Glutamatergic neuron (in vitro differentiated cells): ENCODE results near the gene NXPH4. TPM values are rescaled to one million over a fixed set of nuclear protein-coding genes. Genes with fewer than 3 reads are reported as not detected.

ENCODE experiments used
- DNase-seq: peaks from one replicate; pipeline ENCODE4 v3.0.0; 2022
- H3K27ac Mint-ChIP-seq: one replicate; pipeline ENCODE4 v1.8.0; 2020; ENCODE audit warnings: mild to moderate bottlenecking, mixed read lengths, inconsistent platforms; ENCODE audit not compliant: unreplicated experiment
- H3K27me3 Mint-ChIP-seq: one replicate; pipeline ENCODE4 v1.8.0; 2020; ENCODE audit warnings: mild to moderate bottlenecking, moderate library complexity, mixed read lengths, inconsistent platforms; ENCODE audit not compliant: unreplicated experiment
- H3K36me3 Mint-ChIP-seq: one replicate; pipeline ENCODE4 v1.8.0; 2020; ENCODE audit warnings: mild to moderate bottlenecking, mixed read lengths, inconsistent platforms; ENCODE audit not compliant: unreplicated experiment
- H3K4me1 Mint-ChIP-seq: one replicate; pipeline ENCODE4 v1.8.0; 2020; ENCODE audit warnings: mild to moderate bottlenecking, low read depth, mixed read lengths, inconsistent platforms; ENCODE audit not compliant: unreplicated experiment
- H3K4me3 Mint-ChIP-seq: one replicate; pipeline ENCODE4 v1.8.0; 2020; ENCODE audit warnings: mild to moderate bottlenecking, mixed read lengths, inconsistent platforms; ENCODE audit not compliant: unreplicated experiment
- H3K9me3 Mint-ChIP-seq: one replicate; pipeline ENCODE4 v1.8.0; 2020; ENCODE audit warnings: mild to moderate bottlenecking, moderate library complexity, mixed read lengths, inconsistent platforms; ENCODE audit not compliant: unreplicated experiment
- CTCF ChIP-seq: fragments of 200-600 bp; sonication (generic); IDR thresholded peaks from one replicate; pipeline ENCODE4 v1.5.0; 2021; ENCODE audit not compliant: partially characterized antibody, unreplicated experiment
- total RNA-seq: library from RNA; stranded (reverse); fragmentation: NEBNext Ultra II Directional; extraction: Animal tissue kit (Norgen Biotek cat#: 25700); gene quantifications from one replicate; pipeline ENCODE4 v1.2.1, GENCODE V29; 2021; ENCODE audit not compliant: unreplicated experiment

The NXPH4 gene
- total RNA-seq, 1 donor from 2014 or later, result 10.5 TPM

- Mint-ChIP-seq H3K4me1 (no peaks in the 10 kb centered on the region), H3K4me3 (no peak overlapping the region), H3K9me3 (peaks cover 5% of the 10 kb centered on the region), H3K36me3 (peaks cover 5% of the 10 kb centered on the region), H3K27ac (peak overlapping the region; percentile 18), H3K27me3 (peaks cover 12% of the 10 kb centered on the region)
- TF ChIP-seq CTCF, result no peak
- DNase-seq, result no peak
These were observed 46.6 kb upstream of the NXPH4 start for GRCh38 chr12:57169969-57170368.

DNA sequence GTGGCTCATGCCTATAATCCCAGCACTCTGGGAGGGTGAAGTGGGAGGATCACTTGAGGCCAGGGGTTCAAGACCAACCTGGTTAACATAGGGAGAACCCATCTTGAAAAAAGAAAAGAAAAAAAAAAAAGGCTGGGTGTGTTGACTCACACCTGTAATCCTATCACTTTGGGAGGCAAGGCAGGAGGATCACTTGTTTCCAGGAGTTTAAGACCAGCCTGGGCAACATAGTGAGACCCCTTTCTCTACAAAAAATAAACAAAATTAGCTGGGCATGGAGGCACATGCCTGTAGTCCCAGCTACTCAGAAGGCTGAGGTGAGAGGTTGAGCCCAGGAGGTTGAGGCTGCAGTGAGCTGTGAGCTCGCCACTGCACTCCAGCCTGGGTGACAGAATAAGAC is 46.2 kb upstream of the NXPH4 start:
- H3K27me3 Mint-ChIP-seq, result peaks cover 14% of the 10 kb centered on the region
- H3K27ac Mint-ChIP-seq, result peak overlapping the region; percentile 18
- peaks cover 5% of the 10 kb centered on the region for H3K36me3 Mint-ChIP-seq
- H3K4me1 Mint-ChIP-seq, result no peaks in the 10 kb centered on the region
- H3K4me3 Mint-ChIP-seq, result no peak overlapping the region
- H3K9me3 Mint-ChIP-seq, result peaks cover 5% of the 10 kb centered on the region
- DNase-seq, result no peak
- no peak for TF ChIP-seq CTCF

DNA sequence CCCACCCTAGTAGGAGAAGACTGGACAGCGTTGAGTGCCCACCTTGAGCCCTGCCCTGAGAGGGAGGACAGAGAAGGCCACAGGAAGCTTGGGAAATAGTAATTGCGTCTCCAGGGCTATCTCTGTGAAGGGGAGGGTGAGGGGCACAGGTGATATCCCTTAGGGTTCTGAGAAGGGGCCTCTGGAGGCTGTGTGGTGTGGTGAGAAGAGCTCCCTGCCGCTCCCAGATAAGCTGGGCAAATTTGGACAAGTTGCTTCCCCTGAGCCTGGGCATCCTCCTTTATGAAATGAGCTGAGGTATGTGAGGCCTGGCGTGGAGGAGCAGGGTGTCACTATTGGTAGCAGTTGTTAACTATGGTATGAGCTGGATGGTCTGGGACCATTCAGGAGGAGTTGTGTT is 45.7 kb upstream of the NXPH4 start:
- Mint-ChIP-seq H3K4me1 (no peaks in the 10 kb centered on the region), H3K36me3 (peaks cover 5% of the 10 kb centered on the region), H3K27me3 (peaks cover 16% of the 10 kb centered on the region), H3K4me3 (no peak overlapping the region), H3K9me3 (peaks cover 5% of the 10 kb centered on the region), H3K27ac (no peak overlapping the region)
- no peak for TF ChIP-seq CTCF
- DNase-seq, result no peak

GRCh38 chr12:57171668-57172067 is 44.9 kb upstream of the NXPH4 start:
- peaks cover 5% of the 10 kb centered on the region for H3K36me3 Mint-ChIP-seq
- H3K27ac Mint-ChIP-seq, result no peak overlapping the region
- no peak for TF ChIP-seq CTCF
- no peak for DNase-seq
- H3K4me1 Mint-ChIP-seq, result no peaks in the 10 kb centered on the region
- peaks cover 1% of the 10 kb centered on the region for H3K9me3 Mint-ChIP-seq
- H3K4me3 Mint-ChIP-seq, result no peak overlapping the region
- H3K27me3 Mint-ChIP-seq, result peaks cover 19% of the 10 kb centered on the region

- H3K9me3 Mint-ChIP-seq, result no peaks in the 10 kb centered on the region
- peak; percentile 53 for DNase-seq
- peaks cover 18% of the 10 kb centered on the region for H3K27me3 Mint-ChIP-seq
- H3K27ac Mint-ChIP-seq, result no peak overlapping the region
- peaks cover 5% of the 10 kb centered on the region for H3K36me3 Mint-ChIP-seq
- TF ChIP-seq CTCF, result peak; percentile 62
- no peak overlapping the region for H3K4me3 Mint-ChIP-seq
- H3K4me1 Mint-ChIP-seq, result no peaks in the 10 kb centered on the region
These were observed 43.5 kb upstream of the NXPH4 start for GRCh38 chr12:57173089-57173488.
